ENCODE measurements around the gene TBC1D12. TPM values are rescaled to one million over a fixed set of nuclear protein-coding genes. Genes with fewer than 3 reads are reported as not detected.

The TBC1D12 gene
- total RNA-seq, 3 donors from 2014 or later: 19.0 to 29.4 (median 27.2) TPM

DNA sequence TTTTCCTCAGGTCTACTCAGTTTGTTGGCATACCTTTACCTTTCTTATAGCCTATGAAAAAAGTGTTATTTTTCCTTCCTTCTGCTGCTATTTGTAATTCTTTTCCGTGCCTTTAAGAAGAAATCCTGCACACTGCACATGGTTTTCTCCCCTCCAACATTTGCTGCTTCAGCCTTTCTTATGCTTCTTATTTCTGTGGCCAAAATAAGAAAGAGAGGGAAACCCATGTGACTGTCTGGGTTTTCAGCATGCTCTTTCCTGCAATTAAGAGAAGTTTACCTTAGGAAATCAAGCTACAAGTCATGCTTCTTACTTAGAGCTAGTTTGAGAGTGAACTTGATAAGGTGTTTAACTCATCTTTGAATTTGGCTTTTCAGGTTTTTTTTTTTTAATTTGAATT lies 11.0 kb downstream of the TBC1D12 start:
- no peak overlapping the region for H3K27ac ChIP-seq
- TF ChIP-seq POLR2A (IDR thresholded peaks at IDR 0.05) (no peak), POLR2AphosphoS5 (IDR thresholded peaks at IDR 0.05) (no peak)
- TF ChIP-seq, protein P1, sequence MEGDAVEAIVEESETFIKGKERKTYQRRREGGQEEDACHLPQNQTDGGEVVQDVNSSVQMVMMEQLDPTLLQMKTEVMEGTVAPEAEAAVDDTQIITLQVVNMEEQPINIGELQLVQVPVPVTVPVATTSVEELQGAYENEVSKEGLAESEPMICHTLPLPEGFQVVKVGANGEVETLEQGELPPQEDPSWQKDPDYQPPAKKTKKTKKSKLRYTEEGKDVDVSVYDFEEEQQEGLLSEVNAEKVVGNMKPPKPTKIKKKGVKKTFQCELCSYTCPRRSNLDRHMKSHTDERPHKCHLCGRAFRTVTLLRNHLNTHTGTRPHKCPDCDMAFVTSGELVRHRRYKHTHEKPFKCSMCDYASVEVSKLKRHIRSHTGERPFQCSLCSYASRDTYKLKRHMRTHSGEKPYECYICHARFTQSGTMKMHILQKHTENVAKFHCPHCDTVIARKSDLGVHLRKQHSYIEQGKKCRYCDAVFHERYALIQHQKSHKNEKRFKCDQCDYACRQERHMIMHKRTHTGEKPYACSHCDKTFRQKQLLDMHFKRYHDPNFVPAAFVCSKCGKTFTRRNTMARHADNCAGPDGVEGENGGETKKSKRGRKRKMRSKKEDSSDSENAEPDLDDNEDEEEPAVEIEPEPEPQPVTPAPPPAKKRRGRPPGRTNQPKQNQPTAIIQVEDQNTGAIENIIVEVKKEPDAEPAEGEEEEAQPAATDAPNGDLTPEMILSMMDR (IDR thresholded peaks at IDR 0.05): no peak
- H3K27me3 ChIP-seq: no peaks in the 10 kb centered on the region
- H3K9me3 ChIP-seq: no peaks in the 10 kb centered on the region
- intact Hi-C loops (cut with DNase I; ENCODE audit: low total_unique reads): no loop called here
- no peaks in the 10 kb centered on the region for H3K4me1 ChIP-seq
- no peak overlapping the region for H3K4me3 ChIP-seq
- no peak for DNase-seq (ENCODE audit: low spot score in 2 of 2)
- no peaks in the 10 kb centered on the region for H3K36me3 ChIP-seq

DNA sequence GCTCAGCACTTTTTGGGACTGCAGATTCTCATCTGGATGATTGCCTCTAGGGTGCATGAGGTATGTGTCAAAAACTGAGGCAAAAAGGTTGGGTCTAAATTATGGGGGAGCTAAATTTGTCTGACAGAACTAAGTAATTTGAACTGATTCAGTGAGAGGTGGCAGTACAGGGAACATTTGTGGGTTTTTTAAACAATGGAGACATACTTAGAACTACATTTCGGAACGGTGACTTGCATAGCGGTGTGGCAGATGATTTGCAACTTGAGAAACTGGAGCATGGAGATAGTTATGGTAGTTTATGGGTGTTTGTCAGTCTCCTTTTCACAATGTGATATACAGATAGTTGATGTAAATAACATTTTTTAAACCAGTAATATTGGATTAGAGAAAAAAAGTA lies 14.6 kb downstream of the TBC1D12 start:
- Histone ChIP-seq H3K4me3 (no peak overlapping the region), H3K27me3 (no peaks in the 10 kb centered on the region), H3K4me1 (no peaks in the 10 kb centered on the region), H3K9me3 (no peaks in the 10 kb centered on the region), H3K36me3 (no peaks in the 10 kb centered on the region), H3K27ac (no peak overlapping the region)
- DNase-seq (ENCODE audit: low spot score in 2 of 2): no peak
- intact Hi-C loops (cut with DNase I; ENCODE audit: low total_unique reads): no loop called here
- TF ChIP-seq, protein P1 (IDR thresholded peaks at IDR 0.05): no peak
- TF ChIP-seq POLR2AphosphoS5 (IDR thresholded peaks at IDR 0.05) (no peak), POLR2A (IDR thresholded peaks at IDR 0.05) (no peak)

DNA sequence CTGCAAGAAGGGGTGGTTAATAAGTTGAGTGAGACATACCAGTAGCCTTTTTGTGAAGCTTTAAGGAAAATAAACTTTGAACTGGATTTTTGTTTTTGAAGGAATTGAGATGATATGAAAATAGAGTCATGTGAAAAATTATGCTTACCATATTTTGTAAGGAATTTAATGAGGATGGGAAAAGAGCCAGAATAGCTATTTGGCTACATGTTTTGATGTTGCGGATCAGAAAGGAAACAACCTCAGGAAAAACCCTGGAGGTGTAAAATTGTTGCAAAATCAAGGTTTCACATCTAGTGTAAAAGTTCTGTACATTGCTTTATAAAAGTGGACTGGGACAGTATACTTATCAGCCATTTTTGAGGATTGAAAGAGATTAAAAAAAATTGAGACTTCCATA lies 15.0 kb downstream of the TBC1D12 start:
- Histone ChIP-seq H3K27me3 (no peaks in the 10 kb centered on the region), H3K36me3 (no peaks in the 10 kb centered on the region), H3K4me3 (no peak overlapping the region), H3K4me1 (no peaks in the 10 kb centered on the region), H3K27ac (no peak overlapping the region), H3K9me3 (no peaks in the 10 kb centered on the region)
- TF ChIP-seq POLR2A (IDR thresholded peaks at IDR 0.05) (no peak), POLR2AphosphoS5 (IDR thresholded peaks at IDR 0.05) (no peak)
- TF ChIP-seq, protein P1 (IDR thresholded peaks at IDR 0.05): no peak
- intact Hi-C loops (cut with DNase I; ENCODE audit: low total_unique reads): no loop called here
- DNase-seq (ENCODE audit: low spot score in 2 of 2): no peak

DNA sequence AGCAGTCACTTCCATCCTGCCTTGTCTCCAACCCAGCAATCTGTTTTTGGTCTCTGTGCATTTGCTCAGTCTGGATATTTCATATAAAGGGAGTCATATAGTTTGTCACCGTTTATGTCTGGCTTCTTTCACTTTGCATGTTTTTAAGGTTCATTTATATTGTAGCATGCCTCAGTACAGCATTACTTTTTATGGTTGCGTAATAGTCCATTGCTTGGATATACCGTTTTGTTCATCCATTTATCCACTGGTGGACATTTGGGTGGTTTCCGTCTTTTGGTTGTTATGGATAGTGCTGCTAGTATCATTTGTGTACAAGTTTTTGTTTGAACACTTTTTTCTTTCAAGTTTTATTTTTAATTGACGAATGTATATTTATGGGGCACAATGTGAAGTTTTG lies 18.2 kb downstream of the TBC1D12 start:
- H3K9me3 ChIP-seq: peaks cover 0 to 7% of the 10 kb centered on the region in 2 donors
- TF ChIP-seq POLR2AphosphoS5 (IDR thresholded peaks at IDR 0.05): no peak
- H3K27me3 ChIP-seq: no peaks in the 10 kb centered on the region
- intact Hi-C loops (cut with DNase I; ENCODE audit: low total_unique reads): no loop called here
- no peaks in the 10 kb centered on the region for H3K36me3 ChIP-seq
- H3K4me3 ChIP-seq: no peak overlapping the region
- DNase-seq (ENCODE audit: low spot score in 2 of 2): no peak
- no peaks in the 10 kb centered on the region for H3K4me1 ChIP-seq
- H3K27ac ChIP-seq: no peak overlapping the region

DNA sequence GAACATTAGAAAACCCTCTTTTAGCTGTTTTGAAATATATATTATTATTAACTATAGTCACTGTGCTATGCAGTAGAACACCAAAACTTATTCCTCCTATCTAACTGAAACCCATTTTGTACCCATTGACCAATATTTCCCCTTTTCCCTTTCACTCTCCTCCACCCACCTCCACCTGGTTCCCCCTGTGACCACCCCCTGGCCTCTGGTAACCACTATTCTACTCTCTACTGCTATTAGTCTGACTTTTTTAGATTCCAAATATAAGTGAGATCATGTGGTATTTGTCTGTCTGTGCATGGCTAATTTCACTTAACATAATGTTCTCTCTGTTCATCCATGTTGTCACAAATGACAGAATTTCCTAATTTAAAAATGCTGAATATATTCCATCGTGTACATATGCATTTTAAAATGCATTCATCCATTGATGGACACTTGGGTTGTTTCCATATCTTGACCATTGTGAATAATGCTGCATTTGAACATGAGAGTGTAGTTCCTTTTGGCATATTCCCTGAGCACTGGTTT lies 18.7 kb downstream of the TBC1D12 start:
- H3K4me1 ChIP-seq: no peaks in the 10 kb centered on the region
- no peaks in the 10 kb centered on the region for H3K27me3 ChIP-seq
- TF ChIP-seq, protein P1 (IDR thresholded peaks at IDR 0.05): no peak
- TF ChIP-seq POLR2AphosphoS5 (IDR thresholded peaks at IDR 0.05) (no peak), POLR2A (IDR thresholded peaks at IDR 0.05) (no peak)
- peaks cover 0 to 13% of the 10 kb centered on the region in 2 donors for H3K9me3 ChIP-seq
- intact Hi-C loops (cut with DNase I; ENCODE audit: low total_unique reads): no loop called here
- no peak overlapping the region for H3K27ac ChIP-seq
- DNase-seq (ENCODE audit: low spot score in 2 of 2): no peak
- H3K4me3 ChIP-seq: no peak overlapping the region
- H3K36me3 ChIP-seq: no peaks in the 10 kb centered on the region

DNA sequence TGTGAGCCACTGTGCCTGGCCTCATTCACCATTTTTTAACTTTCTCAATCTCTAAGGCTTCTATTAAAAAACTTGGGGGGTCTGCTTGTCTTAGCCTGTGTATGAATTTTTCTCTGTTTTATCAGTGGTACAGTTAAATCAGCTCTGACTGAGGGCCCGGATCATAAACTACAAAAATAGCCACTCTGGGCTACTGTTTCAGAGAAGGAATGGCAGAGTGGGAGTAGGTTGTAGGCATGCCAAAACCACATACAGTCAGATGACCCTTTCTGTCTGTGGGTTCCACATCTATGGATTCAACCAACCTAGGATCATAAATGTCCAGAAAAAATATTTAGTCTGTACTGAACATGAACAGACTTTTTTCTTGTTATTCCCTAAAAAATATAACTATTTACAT lies 21.3 kb downstream of the TBC1D12 start:
- TF ChIP-seq POLR2A (IDR thresholded peaks at IDR 0.05) (no peak), POLR2AphosphoS5 (IDR thresholded peaks at IDR 0.05) (no peak)
- TF ChIP-seq, protein P1 (IDR thresholded peaks at IDR 0.05): no peak
- intact Hi-C loops (cut with DNase I; ENCODE audit: low total_unique reads): no loop called here

More for the DNA sequence above, 21.3 kb downstream of the TBC1D12 start:
- no peaks in the 10 kb centered on the region for H3K36me3 ChIP-seq
- DNase-seq (ENCODE audit: low spot score in 2 of 2): no peak
- H3K4me3 ChIP-seq: no peak overlapping the region
- peaks cover 0 to 18% of the 10 kb centered on the region in 2 donors for H3K9me3 ChIP-seq
- no peaks in the 10 kb centered on the region for H3K27me3 ChIP-seq
- H3K4me1 ChIP-seq: no peaks in the 10 kb centered on the region
- no peak overlapping the region for H3K27ac ChIP-seq
